Keratinocyte (primary cell): ENCODE results near the gene PCDHGA11. TPM values are rescaled to one million over a fixed set of nuclear protein-coding genes. Genes with fewer than 3 reads are reported as not detected.

Source experiments
- DNase-seq: peaks from one replicate; pipeline ENCODE4 v3.0.0-alpha.2; 2011; ENCODE audit warnings: low read depth, missing footprints, low spot score
- FAIRE-seq: peaks from 2 replicates; lab custom pipeline; 2011; peaks lifted over from hg19 to GRCh38; lab: Jason Lieb, UNC
- H2AFZ ChIP-seq: 2 replicates; pipeline ENCODE4 v1.6.0; 2012; ENCODE audit warnings: low read length, control low read depth, inconsistent platforms; ENCODE audit not compliant: control insufficient read depth
- H3K27ac ChIP-seq: 2 replicates; pipeline ENCODE4 v1.5.1; 2011; ENCODE audit warnings: low read length; ENCODE audit not compliant: control insufficient read depth, insufficient read depth
- H3K27me3 ChIP-seq: 3 replicates; pipeline ENCODE4 v1.6.0; 2011; ENCODE audit warnings: low read length; ENCODE audit not compliant: control insufficient read depth, insufficient read depth; ENCODE audit errors: extremely low read depth
- H3K36me3 ChIP-seq, 2 experiments: 2 replicates in 1 of 2; 3 replicates in 1 of 2; pipeline ENCODE4 v1.5.1; 2011; ENCODE audit warnings: low read length in 2 of 2, mild to moderate bottlenecking in 1 of 2; ENCODE audit not compliant: control insufficient read depth in 2 of 2, insufficient read depth in 2 of 2; ENCODE audit errors: extremely low read depth in 1 of 2
- H3K4me1 ChIP-seq: 3 replicates; pipeline ENCODE4 v1.5.1; 2011; ENCODE audit warnings: low read length; ENCODE audit not compliant: control insufficient read depth, insufficient read depth; ENCODE audit errors: extremely low read depth
- H3K4me2 ChIP-seq: 3 replicates; pipeline ENCODE4 v1.6.0; 2011; ENCODE audit warnings: low read depth, low read length; ENCODE audit not compliant: control insufficient read depth, insufficient read depth; ENCODE audit errors: extremely low read depth
- H3K4me3 ChIP-seq, 3 experiments: fragments of 200-600 bp in 1 of 3; sonication (generic) in 1 of 3; 2 replicates in 2 of 3; 3 replicates in 1 of 3; pipeline ENCODE4 v1.5.1; 2011 to 2016; ENCODE audit warnings: low read length in 3 of 3, mild to moderate bottlenecking in 3 of 3, control low read depth in 2 of 3, inconsistent platforms in 1 of 3, low read depth in 1 of 3, mixed read lengths in 1 of 3, mixed run types in 1 of 3, moderate library complexity in 1 of 3; ENCODE audit not compliant: control insufficient read depth in 2 of 3, insufficient read depth in 2 of 3; ENCODE audit errors: extremely low read depth in 1 of 3
- H3K79me2 ChIP-seq: 2 replicates; pipeline ENCODE4 v1.6.0; 2012; ENCODE audit warnings: low read length; ENCODE audit not compliant: control insufficient read depth, insufficient read depth
- H3K9ac ChIP-seq: 3 replicates; pipeline ENCODE4 v1.6.0; 2011; ENCODE audit warnings: low read length; ENCODE audit not compliant: control insufficient read depth, insufficient read depth; ENCODE audit errors: extremely low read depth
- H3K9me1 ChIP-seq: 3 replicates; pipeline ENCODE4 v1.6.0; 2011; ENCODE audit warnings: low read length; ENCODE audit not compliant: control insufficient read depth, insufficient read depth; ENCODE audit errors: extremely low read depth
- H3K9me3 ChIP-seq: 2 replicates; pipeline ENCODE4 v1.5.1; 2012; ENCODE audit warnings: low read depth, low read length; ENCODE audit not compliant: control insufficient read depth
- H4K20me1 ChIP-seq: 3 replicates; pipeline ENCODE4 v1.6.0; 2011; ENCODE audit warnings: low read length; ENCODE audit not compliant: control insufficient read depth, insufficient read depth; ENCODE audit errors: extremely low read depth
- CTCF ChIP-seq, 3 experiments: IDR thresholded peaks in 1 of 3; conservative IDR thresholded peaks in 1 of 3; optimal IDR thresholded peaks in 1 of 3; 2 replicates in 2 of 3; 3 replicates in 1 of 3; pipeline versions ENCODE3 to v1.5.1; 2011; ENCODE audit warnings: low read length in 3 of 3, mild to moderate bottlenecking in 3 of 3, moderate library complexity in 2 of 3, control low read depth in 1 of 3, inconsistent platforms in 1 of 3; ENCODE audit not compliant: insufficient read depth in 2 of 3; ENCODE audit errors: extremely low read depth in 1 of 3
- EZH2 ChIP-seq: IDR thresholded peaks from one replicate; pipeline ENCODE4 v1.6.1; 2012; ENCODE audit warnings: inconsistent platforms, mild to moderate bottlenecking, low read length, moderate library complexity
- dilution Hi-C: fragments of 300-500 bp; cut with MboI; formaldehyde crosslinking; loops from one replicate; pipeline ENCODE4 v1.7.0; 2020; ENCODE audit warnings: low sequenced_read_pairs; ENCODE audit not compliant: extremely low pct_ligation_motif_present
- polyA plus RNA-seq, 5 experiments: library from polyadenylated mRNA; depleted of rRNA in 3 of 5; stranded (reverse) in 3 of 5; stranded (forward) in 1 of 5; unstranded in 1 of 5; fragments of >200 nt; gene quantifications; 1 replicate in 1 of 5; 2 replicates in 3 of 5; 3 replicates in 1 of 5; pipeline versions ENCODE4 v1.2.1 to v1.2.3, GENCODE V29; 2011 to 2012; ENCODE audit warnings: missing spikeins in 2 of 5, low read depth in 1 of 5, low replicate concordance in 1 of 5

Gene PCDHGA11
- polyA plus RNA-seq, 1 donor (not counting 4 experiments of a cell fraction or from before 2014, with no cell fraction given), result 1.4 TPM

DNA sequence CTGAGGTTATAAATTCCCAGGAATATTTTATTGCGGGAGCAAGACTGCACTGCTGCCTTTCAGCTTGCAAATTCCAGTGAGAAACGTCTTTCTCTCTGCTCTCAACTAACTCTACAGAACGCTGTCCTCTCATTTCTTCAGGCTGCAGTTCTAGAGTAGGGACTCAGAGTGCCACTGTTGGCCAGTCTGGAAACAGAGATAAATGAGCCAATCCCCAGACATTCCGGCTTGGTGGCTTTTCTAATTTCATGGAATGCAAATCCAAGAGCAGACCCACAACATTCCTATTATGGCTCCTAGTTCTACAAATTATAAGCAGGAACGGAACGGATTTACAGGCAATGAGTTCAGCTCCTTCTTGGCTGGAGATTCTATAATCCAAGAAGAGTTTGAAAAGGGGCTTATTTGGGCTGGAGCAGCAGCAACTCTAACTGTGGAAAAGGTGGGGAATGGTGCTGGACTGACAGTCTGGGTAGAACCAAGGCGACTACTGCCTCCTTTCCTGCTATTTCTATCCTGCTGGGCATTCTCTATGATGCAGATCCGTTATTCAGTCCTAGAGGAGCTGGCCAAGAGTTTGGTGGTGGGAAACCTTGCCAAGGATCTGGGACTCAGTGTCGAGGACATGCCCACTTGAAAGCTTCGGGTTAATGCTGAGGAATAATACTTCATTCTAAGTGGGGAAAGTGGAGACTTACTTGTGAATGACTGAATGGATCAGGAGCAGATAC lies 18.7 kb downstream of the PCDHGA11 start:
- TF ChIP-seq CTCF (optimal IDR thresholded peaks at IDR 0.05 in 1 of 3, IDR thresholded peaks at IDR 0.05 in 1 of 3, conservative IDR thresholded peaks at IDR 0.05 in 1 of 3; ENCODE audit: extremely low read depth in 1 of 3, insufficient read depth in 2 of 3, low read length in 3 of 3), result no peak
- TF ChIP-seq EZH2, result no peak
- dilution Hi-C loops, result no loop called here
- H3K27ac ChIP-seq, result no peak overlapping the region
- no peak for FAIRE-seq
- H4K20me1 ChIP-seq, result no peaks in the 10 kb centered on the region
- H3K4me3 ChIP-seq, result no peak overlapping the region
- H2AFZ ChIP-seq, result no peak overlapping the region
- H3K4me1 ChIP-seq, result no peaks in the 10 kb centered on the region
- H3K9me3 ChIP-seq, result peaks cover 7% of the 10 kb centered on the region
- H3K27me3 ChIP-seq, result no peaks in the 10 kb centered on the region
- no peaks in the 10 kb centered on the region for H3K9me1 ChIP-seq
- no peak overlapping the region for H3K9ac ChIP-seq
- no peaks in the 10 kb centered on the region for H3K36me3 ChIP-seq
- no peaks in the 10 kb centered on the region for H3K79me2 ChIP-seq
- no peak overlapping the region for H3K4me2 ChIP-seq
- no peak for DNase-seq

- DNase-seq (no peak), FAIRE-seq (no peak)
- no peaks in the 10 kb centered on the region for H3K4me1 ChIP-seq
- H2AFZ ChIP-seq, result no peak overlapping the region
- dilution Hi-C loops, result no loop called here
- no peaks in the 10 kb centered on the region for H4K20me1 ChIP-seq
- no peak overlapping the region for H3K27ac ChIP-seq
- no peaks in the 10 kb centered on the region for H3K9me1 ChIP-seq
- no peaks in the 10 kb centered on the region for H3K36me3 ChIP-seq
- no peak overlapping the region for H3K9ac ChIP-seq
- TF ChIP-seq CTCF (optimal IDR thresholded peaks at IDR 0.05 in 1 of 3, IDR thresholded peaks at IDR 0.05 in 1 of 3, conservative IDR thresholded peaks at IDR 0.05 in 1 of 3; ENCODE audit: extremely low read depth in 1 of 3, insufficient read depth in 2 of 3, low read length in 3 of 3) (no peak), EZH2 (no peak)
- peaks cover 7% of the 10 kb centered on the region for H3K9me3 ChIP-seq
- H3K79me2 ChIP-seq, result no peaks in the 10 kb centered on the region
- no peak overlapping the region for H3K4me3 ChIP-seq
- H3K4me2 ChIP-seq, result no peak overlapping the region
- H3K27me3 ChIP-seq, result no peaks in the 10 kb centered on the region
Measured at GRCh38 chr5:141440341-141440740, 19.5 kb downstream of the PCDHGA11 start.
